HG03108 (cell line): ENCODE measurements around the gene VSX2.

Experiments used
- ATAC-seq: cut with Tn5 transposase; IDR thresholded peaks from one replicate; pipeline ENCODE4 v1.9.1; 2021; ENCODE audit warnings: moderate library complexity; ENCODE audit not compliant: unreplicated experiment

The VSX2 gene

GRCh38 chr14:74221741-74222140 lies 17.5 kb upstream of the VSX2 start:
- ATAC-seq, result no peak

DNA sequence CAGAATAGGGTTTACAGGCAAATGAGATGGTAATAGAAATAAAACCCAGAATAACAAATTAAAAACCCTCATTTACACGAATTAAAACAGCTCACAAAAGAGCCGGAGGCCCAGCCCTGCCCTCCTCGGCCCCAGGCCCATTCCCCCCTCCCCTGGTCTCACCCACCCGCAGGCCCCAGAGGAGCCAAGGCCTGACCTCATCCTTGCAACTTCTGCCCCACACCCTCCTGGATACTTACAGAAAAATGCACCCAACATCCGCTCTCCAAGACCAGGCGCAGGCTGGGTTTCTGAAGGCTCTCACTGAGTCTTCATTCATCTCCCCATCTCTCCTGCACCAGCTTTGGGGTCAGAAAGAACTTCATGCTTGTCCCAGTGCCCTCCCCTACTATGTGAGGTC lies 16.2 kb upstream of the VSX2 start:
- ATAC-seq, result no peak

GRCh38 chr14:74231784-74232183 lies 7.5 kb upstream of the VSX2 start:
- no peak for ATAC-seq

DNA sequence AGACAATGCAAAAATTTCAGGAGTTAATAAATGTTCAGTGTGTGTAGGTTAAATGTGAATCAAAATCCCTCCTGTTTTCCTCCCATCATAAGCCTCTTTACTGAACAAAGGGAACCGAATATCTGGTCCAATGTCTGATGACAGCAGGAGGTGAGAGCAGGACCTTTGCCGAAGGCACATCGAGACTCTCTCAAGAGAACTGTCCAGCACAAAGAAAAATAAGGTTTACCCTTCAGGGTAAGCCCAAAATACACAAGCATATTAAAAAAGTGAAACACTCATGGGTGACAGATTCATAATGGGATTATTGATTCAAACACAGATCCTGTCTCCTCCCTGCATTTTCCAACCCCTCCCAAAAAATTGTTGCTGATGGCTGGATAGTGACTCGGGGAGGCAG lies 4.2 kb upstream of the VSX2 start:
- ATAC-seq, result no peak

- ATAC-seq, result no peak
These were observed 1.8 kb upstream of the VSX2 start for GRCh38 chr14:74237441-74237840.

DNA sequence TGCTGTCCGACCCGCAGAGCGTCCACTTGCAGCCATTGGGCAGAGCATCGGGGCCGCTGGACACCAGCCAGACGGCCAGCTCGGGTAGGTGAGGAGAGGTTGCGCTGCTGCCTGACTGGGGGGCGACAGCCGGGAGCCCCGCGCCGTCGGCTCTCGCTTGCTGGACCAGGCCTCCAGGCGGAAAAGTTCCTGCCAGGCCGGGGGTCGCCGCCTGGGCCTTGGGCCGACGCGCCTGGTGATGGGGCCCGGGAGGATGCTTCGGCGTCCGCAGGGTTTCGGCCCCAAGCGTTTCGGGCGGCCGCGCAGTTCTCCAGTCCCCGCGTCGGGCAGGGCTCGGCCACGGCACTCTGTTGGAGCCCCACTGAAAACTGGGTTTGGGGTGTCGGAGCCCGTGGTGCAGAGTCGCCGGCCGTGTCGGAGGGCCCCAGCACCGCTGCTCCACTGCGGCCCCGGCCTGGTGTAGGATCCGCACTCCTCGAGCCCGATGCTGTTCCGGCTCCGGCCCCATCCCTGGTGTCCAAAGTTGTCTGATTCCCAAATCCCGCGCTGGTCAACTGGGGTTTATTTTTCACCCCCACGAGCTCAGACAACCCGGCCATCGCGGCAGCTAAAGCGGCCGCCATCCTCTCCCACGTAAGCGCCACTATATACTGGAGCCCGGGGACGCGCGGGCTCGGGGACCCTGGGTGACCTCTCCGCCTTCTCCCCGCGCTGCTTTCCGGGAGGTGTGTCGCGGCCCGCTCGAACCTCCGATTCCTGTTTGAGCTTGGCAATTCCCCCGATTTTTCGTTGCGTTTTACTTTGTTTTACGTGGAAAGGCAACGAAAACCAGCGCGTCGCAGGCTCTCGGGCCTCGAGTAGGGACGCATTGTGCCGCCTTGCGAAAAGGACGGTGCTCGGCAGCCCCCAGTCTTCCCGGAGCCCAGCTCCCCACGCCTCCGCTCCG lies 872 bp downstream of the VSX2 start:
- no peak for ATAC-seq

DNA sequence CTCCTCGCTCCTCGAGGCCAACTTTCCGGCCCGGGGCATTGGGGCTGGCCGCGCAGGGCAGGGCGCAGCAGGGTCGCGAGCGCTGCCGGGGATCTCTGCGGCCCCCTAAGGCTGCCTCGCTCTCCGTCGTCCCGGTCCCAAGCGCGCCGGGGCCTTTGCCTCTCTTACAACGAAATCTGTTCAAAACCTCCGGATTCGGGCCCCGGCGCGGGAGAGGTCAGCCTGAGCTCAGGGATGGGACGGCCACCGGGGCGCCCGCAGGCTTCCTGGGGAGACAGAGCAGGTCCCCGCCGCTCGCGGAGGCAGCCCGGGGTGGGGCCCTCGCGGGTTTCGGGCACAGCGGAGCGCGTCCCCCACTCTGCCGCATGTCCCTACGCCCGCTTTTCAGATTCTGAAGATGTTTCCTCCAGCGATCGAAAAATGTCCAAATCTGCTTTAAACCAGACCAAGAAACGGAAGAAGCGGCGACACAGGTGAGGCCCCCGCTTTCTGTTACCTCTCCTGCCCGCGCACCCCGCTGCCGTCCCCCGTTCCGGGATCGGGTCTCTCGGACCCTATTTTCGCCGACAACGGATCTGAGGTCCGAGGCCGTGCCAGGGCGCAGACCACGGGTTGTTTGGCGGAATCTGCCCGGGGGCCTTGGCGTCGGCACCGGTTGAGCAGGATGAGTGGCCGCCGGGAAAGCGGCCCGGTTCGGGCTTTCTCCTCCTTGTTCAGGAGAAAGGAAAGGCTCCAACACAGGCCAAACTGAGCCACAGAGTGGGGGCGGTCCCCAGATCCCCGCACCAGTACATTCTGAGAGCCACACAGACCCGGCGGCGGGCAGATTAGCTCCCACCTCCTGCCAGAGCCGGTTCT lies 1.8 kb downstream of the VSX2 start:
- ATAC-seq, result no peak

GRCh38 chr14:74241652-74242017 lies 2.4 kb downstream of the VSX2 start:
- no peak for ATAC-seq

GRCh38 chr14:74242021-74242779 lies 3.0 kb downstream of the VSX2 start:
- ATAC-seq, result no peak

DNA sequence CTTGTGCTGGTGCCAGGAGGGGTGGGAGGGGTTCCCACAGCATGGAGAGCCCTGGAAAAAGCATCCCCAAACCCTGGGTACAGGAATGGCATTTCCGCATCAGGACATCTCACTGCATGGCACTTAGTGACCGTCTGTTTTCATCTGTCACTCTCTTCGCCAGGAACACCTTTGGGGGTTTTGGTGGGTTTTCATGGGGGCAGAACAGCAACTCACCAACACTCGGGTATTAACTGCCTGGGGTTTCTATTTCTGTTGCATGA lies 3.5 kb downstream of the VSX2 start:
- no peak for ATAC-seq

- ATAC-seq, result no peak
These were observed 3.8 kb downstream of the VSX2 start for GRCh38 chr14:74243051-74243450.

DNA sequence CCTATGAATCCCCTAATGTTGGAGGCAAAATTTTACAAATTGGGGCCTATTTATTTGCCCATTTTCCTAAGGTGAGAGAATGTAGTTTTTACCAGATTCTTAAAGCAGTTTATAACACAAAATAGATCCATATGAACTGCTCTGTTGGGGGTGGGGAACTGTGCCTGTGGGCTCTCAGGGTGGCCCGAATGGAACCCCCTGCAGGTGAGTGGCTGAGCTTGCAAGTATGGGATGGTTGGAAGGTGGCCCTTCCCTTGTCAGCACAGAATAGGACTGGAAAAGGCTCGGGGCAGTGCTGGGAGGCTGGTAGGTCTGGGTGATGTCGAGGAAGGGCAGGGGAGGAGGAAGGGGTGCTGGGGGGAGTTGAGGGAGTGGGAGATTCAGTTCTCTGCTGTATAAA lies 4.9 kb downstream of the VSX2 start:
- no peak for ATAC-seq

- ATAC-seq, result no peak
These were observed 6.0 kb downstream of the VSX2 start for GRCh38 chr14:74245292-74245691.

GRCh38 chr14:74246542-74246941 lies 7.3 kb downstream of the VSX2 start:
- no peak for ATAC-seq

DNA sequence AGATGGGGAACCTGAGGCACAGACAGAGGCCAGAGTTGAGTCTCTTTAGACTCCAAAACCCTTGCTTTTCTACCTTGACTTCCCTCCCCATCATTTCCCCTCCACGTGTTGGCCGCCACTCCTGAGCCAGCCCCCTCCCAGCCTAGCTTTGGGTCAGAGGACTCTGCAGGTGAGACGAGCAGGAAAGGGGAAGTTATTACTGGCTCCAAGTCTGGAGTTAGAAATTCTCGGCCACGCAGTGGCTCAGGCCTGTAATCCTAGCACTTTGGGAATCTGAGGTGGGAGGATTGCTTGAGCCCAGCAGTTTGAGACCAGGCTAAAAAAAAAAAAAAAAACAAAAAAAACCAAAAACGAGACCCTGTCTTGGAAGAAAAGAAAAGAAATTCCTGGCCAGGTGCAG lies 8.8 kb downstream of the VSX2 start:
- no peak for ATAC-seq

GRCh38 chr14:74249433-74250375 lies 10.5 kb downstream of the VSX2 start:
- no peak for ATAC-seq

GRCh38 chr14:74255281-74255680 lies 16.0 kb downstream of the VSX2 start:
- ATAC-seq, result no peak

GRCh38 chr14:74257078-74257940 lies 18.1 kb downstream of the VSX2 start:
- ATAC-seq, result peak; percentile 70

- no peak for ATAC-seq
These were observed 18.9 kb downstream of the VSX2 start for GRCh38 chr14:74257941-74258763.
